ENCODE data around the gene MARVELD3.

The MARVELD3 gene

GRCh38 chr16:71625113-71625850 lies 702 bp upstream of the MARVELD3 start:
- DNase-seq, result no peak

- no peak for DNase-seq
Observed at GRCh38 chr16:71626858-71627213, 852 bp downstream of the MARVELD3 start.

GRCh38 chr16:71627731-71628181 lies 1.8 kb downstream of the MARVELD3 start:
- DNase-seq, result no peak

GRCh38 chr16:71628810-71629209 lies 2.8 kb downstream of the MARVELD3 start:
- no peak for DNase-seq

- no peak for DNase-seq
Observed at GRCh38 chr16:71629278-71630016, 3.5 kb downstream of the MARVELD3 start.

GRCh38 chr16:71630808-71631207 lies 4.8 kb downstream of the MARVELD3 start:
- no peak for DNase-seq

GRCh38 chr16:71631776-71632175 lies 5.8 kb downstream of the MARVELD3 start:
- DNase-seq, result no peak

GRCh38 chr16:71635632-71636031 lies 9.6 kb downstream of the MARVELD3 start:
- DNase-seq, result no peak

- no peak for DNase-seq
Observed at GRCh38 chr16:71637398-71637797, 11.4 kb downstream of the MARVELD3 start.

GRCh38 chr16:71645450-71645849 lies 19.5 kb downstream of the MARVELD3 start:
- no peak for DNase-seq

GRCh38 chr16:71647391-71647790 lies 21.4 kb downstream of the MARVELD3 start:
- DNase-seq, result no peak

- DNase-seq, result no peak
Observed at GRCh38 chr16:71648162-71648561, 22.2 kb downstream of the MARVELD3 start.

- DNase-seq, result no peak
Observed at GRCh38 chr16:71648921-71649320, 22.9 kb downstream of the MARVELD3 start.

GRCh38 chr16:71649704-71650103 lies 23.7 kb downstream of the MARVELD3 start:
- DNase-seq, result no peak

GRCh38 chr16:71658771-71659170 lies 32.8 kb downstream of the MARVELD3 start:
- no peak for DNase-seq

- DNase-seq, result no peak
Observed at GRCh38 chr16:71659471-71659870, 33.5 kb downstream of the MARVELD3 start.

GRCh38 chr16:71666264-71666663 lies 40.3 kb downstream of the MARVELD3 start:
- DNase-seq, result no peak

- DNase-seq, result no peak
Observed at GRCh38 chr16:71666928-71667707, 41.1 kb downstream of the MARVELD3 start.

- DNase-seq, result no peak
Observed at GRCh38 chr16:71669926-71670536, 44.0 kb downstream of the MARVELD3 start.

GRCh38 chr16:71670537-71670936 lies 44.6 kb downstream of the MARVELD3 start:
- DNase-seq, result no peak

- no peak for DNase-seq
Observed at GRCh38 chr16:71671165-71671564, 45.2 kb downstream of the MARVELD3 start.

- DNase-seq, result no peak
Observed at GRCh38 chr16:71672125-71672524, 46.1 kb downstream of the MARVELD3 start.

All from activated CD4-positive, CD25-positive, alpha-beta regulatory T cell treated with anti-CD3 and anti-CD28 coated beads, Interleukin-2, amount 50 U/mL, for 72 hours (primary cell).